HFF-Myc (cell line): Measurements from ENCODE around the gene RNF112.

Experiments used
- DNase-seq: peaks from one replicate; pipeline ENCODE4 v3.0.0-alpha.2; 2011; ENCODE audit warnings: low read depth; ENCODE audit errors: extremely low read depth
- H3K4me3 ChIP-seq: replicated peaks from 2 replicates; pipeline ENCODE4 v1.5.1; 2011; ENCODE audit warnings: low read depth, mild to moderate bottlenecking, control low read depth, low read length
- CTCF ChIP-seq: IDR thresholded peaks from 2 replicates; pipeline ENCODE4 v1.5.1; 2012; ENCODE audit warnings: mild to moderate bottlenecking, low read depth, low read length, control low read depth; ENCODE audit errors: missing control alignments

The RNF112 gene

GRCh38 chr17:19399750-19400450 lies 11.1 kb upstream of the RNF112 start:
- DNase-seq, result no peak
- no peak overlapping the region for H3K4me3 ChIP-seq
- no peak for TF ChIP-seq CTCF

- no peak for DNase-seq
- TF ChIP-seq CTCF, result no peak
These were observed 9.6 kb upstream of the RNF112 start for GRCh38 chr17:19401321-19402010.

GRCh38 chr17:19402171-19402570 lies 8.9 kb upstream of the RNF112 start:
- no peak for DNase-seq
- H3K4me3 ChIP-seq, result no peak overlapping the region
- TF ChIP-seq CTCF, result no peak

More at GRCh38 chr17:19401321-19402010, 9.6 kb upstream of the RNF112 start:
- no peak overlapping the region for H3K4me3 ChIP-seq

- no peak for TF ChIP-seq CTCF
- H3K4me3 ChIP-seq, result no peak overlapping the region
- DNase-seq, result no peak
These were observed 8.0 kb upstream of the RNF112 start for GRCh38 chr17:19403021-19403420.

GRCh38 chr17:19404264-19404663 lies 6.8 kb upstream of the RNF112 start:
- TF ChIP-seq CTCF, result no peak
- no peak for DNase-seq
- no peak overlapping the region for H3K4me3 ChIP-seq

GRCh38 chr17:19405114-19405513 lies 5.9 kb upstream of the RNF112 start:
- no peak for TF ChIP-seq CTCF

More at GRCh38 chr17:19405114-19405513, 5.9 kb upstream of the RNF112 start:
- DNase-seq, result no peak
- H3K4me3 ChIP-seq, result no peak overlapping the region
